NCI-H524 treated with DMSO at 0.1 percent for 48 hours (cell line): ENCODE data around the gene GOLGA8B.
"Not testable (repeated sequence)": the region's sequence is repeated elsewhere in the genome, so short reads cannot be mapped to it uniquely, and the experiment has no call there.

Experiments
- DNase-seq: peaks from one replicate; lab custom pipeline; 2025; lab: John Stamatoyannopoulos, UW

Gene GOLGA8B

GRCh38 chr15:34598799-34599585 lies 15.5 kb upstream of the GOLGA8B start:
- DNase-seq = no peak

- DNase-seq = no peak
Measured at GRCh38 chr15:34597316-34597715, 13.9 kb upstream of the GOLGA8B start.

GRCh38 chr15:34594361-34594760 lies 10.9 kb upstream of the GOLGA8B start:
- DNase-seq = peak; percentile 17

- DNase-seq = no peak
Measured at GRCh38 chr15:34591306-34591705, 7.9 kb upstream of the GOLGA8B start.

GRCh38 chr15:34588046-34588674 lies 4.7 kb upstream of the GOLGA8B start:
- peak; percentile 51 for DNase-seq

- not testable (repeated sequence) for DNase-seq
Measured at GRCh38 chr15:34585966-34586365, 2.5 kb upstream of the GOLGA8B start.

- no peak for DNase-seq
Measured at GRCh38 chr15:34584996-34585395, 1.5 kb upstream of the GOLGA8B start.

- no peak for DNase-seq
Measured at GRCh38 chr15:34584330-34584668, 848 bp upstream of the GOLGA8B start.

GRCh38 chr15:34582461-34583371 lies 735 bp downstream of the GOLGA8B start:
- no peak for DNase-seq

GRCh38 chr15:34581687-34582460 lies 1.6 kb downstream of the GOLGA8B start:
- not testable (repeated sequence) for DNase-seq

GRCh38 chr15:34581043-34581365 lies 2.4 kb downstream of the GOLGA8B start:
- DNase-seq = no peak

GRCh38 chr15:34580251-34581042 lies 3.0 kb downstream of the GOLGA8B start:
- DNase-seq = not testable (repeated sequence)

GRCh38 chr15:34578283-34578674 lies 5.2 kb downstream of the GOLGA8B start:
- no peak for DNase-seq

GRCh38 chr15:34577658-34578282 lies 5.7 kb downstream of the GOLGA8B start:
- not testable (repeated sequence) for DNase-seq

- not testable (repeated sequence) for DNase-seq
Measured at GRCh38 chr15:34575035-34575434, 8.4 kb downstream of the GOLGA8B start.

GRCh38 chr15:34572921-34573320 lies 10.5 kb downstream of the GOLGA8B start:
- DNase-seq = not testable (repeated sequence)

GRCh38 chr15:34572019-34572641 lies 11.3 kb downstream of the GOLGA8B start:
- not testable (repeated sequence) for DNase-seq

- not testable (repeated sequence) for DNase-seq
Measured at GRCh38 chr15:34569670-34570396, 13.6 kb downstream of the GOLGA8B start.

GRCh38 chr15:34567174-34567573 lies 16.3 kb downstream of the GOLGA8B start:
- not testable (repeated sequence) for DNase-seq
